Measurements from ENCODE around the gene PACRG.

GRCh38 chr6:163078712-163079111, 350.9 kb downstream of the PACRG start:
- no peak for TF ChIP-seq CTCF (IDR thresholded peaks at IDR 0.05 in 2 of 3, conservative IDR thresholded peaks at IDR 0.05 in 1 of 3; ENCODE audit: control insufficient read depth in 2 of 3, extremely low read depth in 1 of 3, insufficient read depth in 1 of 3, low read depth in 3 of 3, low read length in 3 of 3)
- TF ChIP-seq MAX (IDR thresholded peaks at IDR 0.05; ENCODE audit: low read depth, low read length) = no peak
- TF ChIP-seq SPI1 (IDR thresholded peaks at IDR 0.05; ENCODE audit: borderline replicate concordance, insufficient read depth, low read depth, low read length) = no peak
- TF ChIP-seq ZBED1 (IDR thresholded peaks at IDR 0.05; ENCODE audit: borderline replicate concordance) = no peak
- TF ChIP-seq ATF2 (IDR thresholded peaks at IDR 0.05; ENCODE audit: low read length) = no peak
- TF ChIP-seq JUND (IDR thresholded peaks at IDR 0.05; ENCODE audit: low read depth, low read length) = no peak
- no peak for TF ChIP-seq IRF3 (IDR thresholded peaks at IDR 0.05)
- no peak for TF ChIP-seq EZH2 (IDR thresholded peaks at IDR 0.05; ENCODE audit: borderline replicate concordance, control insufficient read depth, low read depth, low read length)
- no peak for TF ChIP-seq ATF3 (IDR thresholded peaks at IDR 0.05; ENCODE audit: borderline replicate concordance, extremely low read depth, low read depth, low read length)
